SKM-1 (cell line): ENCODE results near the gene NKD2.
"Not testable (repeated sequence)": the region's sequence is repeated elsewhere in the genome, so short reads cannot be mapped to it uniquely, and the experiment has no call there.

Experiments
- DNase-seq: peaks from one replicate; lab custom pipeline; 2025; ENCODE audit not compliant: unreplicated experiment; lab: John Stamatoyannopoulos, UW

The NKD2 gene

GRCh38 chr5:1008451-1009358, at the start of gene NKD2:
TSS of gene NKD2 (plus strand) at chr5:1008802. CDS start at chr5:1009058, 256 bp downstream.
- DNase-seq = no peak

GRCh38 chr5:959581-960531, 48.7 kb upstream of the NKD2 start:
- no peak for DNase-seq

- no peak for DNase-seq
Measured at GRCh38 chr5:960551-960950, 48.1 kb upstream of the NKD2 start.

- DNase-seq = no peak
Measured at GRCh38 chr5:961002-961710, 47.4 kb upstream of the NKD2 start.

GRCh38 chr5:961711-962240, 46.8 kb upstream of the NKD2 start:
- no peak for DNase-seq

- no peak for DNase-seq
Measured at GRCh38 chr5:962386-962785, 46.2 kb upstream of the NKD2 start.

- DNase-seq = no peak
Measured at GRCh38 chr5:962801-963200, 45.8 kb upstream of the NKD2 start.

- DNase-seq = no peak
Measured at GRCh38 chr5:963310-963672, 45.3 kb upstream of the NKD2 start.

- no peak for DNase-seq
Measured at GRCh38 chr5:963673-964531, 44.7 kb upstream of the NKD2 start.

GRCh38 chr5:964821-965220, 43.8 kb upstream of the NKD2 start:
- no peak for DNase-seq

- no peak for DNase-seq
Measured at GRCh38 chr5:965604-966344, 42.8 kb upstream of the NKD2 start.

GRCh38 chr5:966345-966710, 42.3 kb upstream of the NKD2 start:
- DNase-seq = no peak

- DNase-seq = no peak
Measured at GRCh38 chr5:966941-967340, 41.7 kb upstream of the NKD2 start.

- no peak for DNase-seq
Measured at GRCh38 chr5:968881-969280, 39.7 kb upstream of the NKD2 start.

- no peak for DNase-seq
Measured at GRCh38 chr5:969408-969839, 39.2 kb upstream of the NKD2 start.

GRCh38 chr5:972575-972974, 36.0 kb upstream of the NKD2 start:
- DNase-seq = not testable (repeated sequence)

- DNase-seq = no peak
Measured at GRCh38 chr5:976849-977751, 31.5 kb upstream of the NKD2 start.

GRCh38 chr5:978054-978453, 30.5 kb upstream of the NKD2 start:
- no peak for DNase-seq
